ENCODE measurements around the gene GLDN. TPM values are rescaled to one million over a fixed set of nuclear protein-coding genes. Genes with fewer than 3 reads are reported as not detected.

Gene GLDN
- total RNA-seq, 1 donor from 2014 or later = 0.26 TPM

DNA sequence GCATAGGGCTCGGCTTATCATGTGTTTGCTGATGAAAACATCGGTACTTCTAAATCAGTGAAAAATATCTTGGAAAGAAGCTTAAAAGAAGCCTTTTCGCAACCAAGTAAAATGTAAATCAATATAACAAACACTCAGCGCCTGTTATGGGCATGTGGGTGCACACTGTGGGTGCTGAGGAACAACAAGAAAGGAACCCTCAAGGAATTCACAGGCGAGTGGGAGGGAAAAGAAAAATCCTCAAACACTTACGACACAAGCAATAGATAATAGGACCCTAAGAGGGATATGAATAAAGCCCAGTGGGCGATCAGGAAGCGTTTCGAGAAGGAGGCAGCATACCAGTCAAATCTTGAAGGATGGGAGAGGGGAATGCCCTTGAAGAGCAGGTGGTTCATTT lies 21.9 kb downstream of the GLDN start:
- H3K36me3 ChIP-seq (ENCODE audit: control insufficient read depth, insufficient read depth, low read length) = no peaks in the 10 kb centered on the region
- FAIRE-seq (no peak), DNase-seq (ENCODE audit: low read depth) (no peak)
- no peak overlapping the region for H3K4me3 ChIP-seq (ENCODE audit: low read depth, low read length)
- TF ChIP-seq, protein P1, sequence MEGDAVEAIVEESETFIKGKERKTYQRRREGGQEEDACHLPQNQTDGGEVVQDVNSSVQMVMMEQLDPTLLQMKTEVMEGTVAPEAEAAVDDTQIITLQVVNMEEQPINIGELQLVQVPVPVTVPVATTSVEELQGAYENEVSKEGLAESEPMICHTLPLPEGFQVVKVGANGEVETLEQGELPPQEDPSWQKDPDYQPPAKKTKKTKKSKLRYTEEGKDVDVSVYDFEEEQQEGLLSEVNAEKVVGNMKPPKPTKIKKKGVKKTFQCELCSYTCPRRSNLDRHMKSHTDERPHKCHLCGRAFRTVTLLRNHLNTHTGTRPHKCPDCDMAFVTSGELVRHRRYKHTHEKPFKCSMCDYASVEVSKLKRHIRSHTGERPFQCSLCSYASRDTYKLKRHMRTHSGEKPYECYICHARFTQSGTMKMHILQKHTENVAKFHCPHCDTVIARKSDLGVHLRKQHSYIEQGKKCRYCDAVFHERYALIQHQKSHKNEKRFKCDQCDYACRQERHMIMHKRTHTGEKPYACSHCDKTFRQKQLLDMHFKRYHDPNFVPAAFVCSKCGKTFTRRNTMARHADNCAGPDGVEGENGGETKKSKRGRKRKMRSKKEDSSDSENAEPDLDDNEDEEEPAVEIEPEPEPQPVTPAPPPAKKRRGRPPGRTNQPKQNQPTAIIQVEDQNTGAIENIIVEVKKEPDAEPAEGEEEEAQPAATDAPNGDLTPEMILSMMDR (IDR thresholded peaks at IDR 0.05; ENCODE audit: insufficient read depth, low read length, severe bottlenecking) = no peak
- H3K27me3 ChIP-seq (ENCODE audit: control insufficient read depth, insufficient read depth, low read length) = no peaks in the 10 kb centered on the region

DNA sequence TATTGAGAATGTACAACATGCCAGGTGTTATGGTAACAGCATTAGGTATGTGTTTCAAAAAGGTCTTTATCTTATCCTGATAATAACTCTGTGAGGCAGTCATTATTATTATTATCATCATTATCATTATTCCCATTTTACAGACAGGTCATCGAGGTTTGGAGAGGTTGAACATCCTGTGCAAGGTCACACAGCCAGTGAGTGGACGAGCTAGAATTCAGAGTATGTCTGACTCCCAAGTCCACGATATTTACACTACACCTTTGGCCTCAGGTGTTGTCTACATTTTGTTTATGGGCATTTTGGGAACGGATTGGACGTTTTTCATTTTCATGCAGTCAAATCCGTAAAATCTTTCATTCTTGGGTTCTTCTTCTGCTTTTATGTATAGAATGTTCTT lies 24.0 kb downstream of the GLDN start:
- FAIRE-seq (no peak), DNase-seq (ENCODE audit: low read depth) (no peak)
- Histone ChIP-seq H3K36me3 (ENCODE audit: control insufficient read depth, insufficient read depth, low read length) (no peaks in the 10 kb centered on the region), H3K4me3 (ENCODE audit: low read depth, low read length) (no peak overlapping the region), H3K27me3 (ENCODE audit: control insufficient read depth, insufficient read depth, low read length) (no peaks in the 10 kb centered on the region)
- TF ChIP-seq, protein P1 (IDR thresholded peaks at IDR 0.05; ENCODE audit: insufficient read depth, low read length, severe bottlenecking) = no peak

DNA sequence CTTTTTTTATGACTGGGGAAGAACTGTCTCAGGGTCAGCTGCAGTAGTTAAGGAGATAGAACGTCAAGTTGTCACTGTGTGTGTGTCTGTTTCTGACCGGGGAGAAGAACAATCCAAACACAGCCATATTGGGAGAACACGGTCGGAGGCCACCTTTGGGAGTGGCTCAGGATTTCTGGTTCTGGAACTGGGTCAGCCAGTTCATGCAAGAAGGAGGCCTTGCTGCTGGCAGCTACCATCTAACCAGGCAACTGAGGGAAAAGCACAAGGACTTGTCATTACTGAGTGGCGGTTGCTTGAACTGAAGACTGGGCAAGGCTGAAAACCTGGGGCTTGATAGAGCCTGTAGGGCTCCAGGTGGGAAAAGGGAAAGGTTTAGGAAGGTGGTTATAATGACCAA lies 24.6 kb downstream of the GLDN start:
- TF ChIP-seq, protein P1 (IDR thresholded peaks at IDR 0.05; ENCODE audit: insufficient read depth, low read length, severe bottlenecking) = no peak
- H3K36me3 ChIP-seq (ENCODE audit: control insufficient read depth, insufficient read depth, low read length) = no peaks in the 10 kb centered on the region
- no peak for FAIRE-seq
- H3K4me3 ChIP-seq (ENCODE audit: low read depth, low read length) = no peak overlapping the region
- DNase-seq (ENCODE audit: low read depth) = no peak
- H3K27me3 ChIP-seq (ENCODE audit: control insufficient read depth, insufficient read depth, low read length) = no peaks in the 10 kb centered on the region

DNA sequence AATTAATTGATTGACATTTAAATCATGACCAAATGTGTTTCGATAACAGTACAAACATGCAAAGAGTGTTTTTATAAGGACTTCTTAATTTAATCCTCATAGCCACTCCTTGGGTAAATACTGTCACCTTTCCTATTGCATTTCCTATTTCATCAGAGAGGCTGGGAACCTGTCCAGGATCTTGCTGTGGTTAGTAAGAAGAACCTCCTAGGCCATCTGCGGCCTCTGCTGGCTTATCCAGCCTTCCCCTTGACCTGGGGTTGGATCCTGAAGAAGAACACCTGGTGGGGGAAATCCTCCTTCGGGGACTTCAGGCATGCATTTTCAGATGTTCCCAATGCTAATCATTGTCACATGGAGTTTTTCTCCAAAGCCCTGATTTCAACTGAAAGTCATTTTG lies 25.5 kb downstream of the GLDN start:
- Histone ChIP-seq H3K36me3 (ENCODE audit: control insufficient read depth, insufficient read depth, low read length) (no peaks in the 10 kb centered on the region), H3K4me3 (ENCODE audit: low read depth, low read length) (no peak overlapping the region), H3K27me3 (ENCODE audit: control insufficient read depth, insufficient read depth, low read length) (no peaks in the 10 kb centered on the region)
- DNase-seq (ENCODE audit: low read depth) (peak; percentile 89), FAIRE-seq (no peak)
- TF ChIP-seq, protein P1 (IDR thresholded peaks at IDR 0.05; ENCODE audit: insufficient read depth, low read length, severe bottlenecking) = peak; percentile 13

DNA sequence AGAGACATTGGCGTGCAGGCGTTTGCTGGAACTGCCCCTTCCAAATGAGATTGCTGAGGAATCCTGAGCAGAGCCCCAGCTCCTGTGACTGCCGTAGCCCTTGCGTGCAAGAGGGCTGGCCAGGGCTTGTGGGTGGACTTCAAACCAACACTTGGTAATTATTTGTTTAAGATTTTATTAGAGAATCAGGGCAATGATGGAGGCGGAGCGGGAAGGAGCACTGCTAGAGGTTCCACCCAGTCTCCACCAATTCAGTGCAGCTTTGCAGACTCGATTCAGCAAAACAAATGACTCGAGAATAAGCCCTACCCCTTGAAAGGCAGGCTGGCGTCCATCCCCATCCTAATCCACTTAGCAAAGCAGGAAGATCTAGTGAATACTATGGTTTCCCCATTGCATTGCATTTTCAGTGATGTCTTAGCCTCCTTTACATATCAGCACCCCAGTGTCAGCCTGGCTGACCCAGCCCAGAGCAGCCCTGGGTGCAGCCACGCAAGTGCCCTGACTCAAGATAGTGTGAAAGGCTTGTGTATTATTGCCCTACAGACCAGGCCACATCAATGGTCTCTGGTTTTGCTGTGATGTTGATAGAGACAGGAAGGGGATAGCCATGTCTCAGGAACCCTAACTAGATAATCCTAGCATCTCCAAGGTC lies 26.0 kb downstream of the GLDN start:
- DNase-seq (ENCODE audit: low read depth) (no peak), FAIRE-seq (peak; percentile 75)
- no peaks in the 10 kb centered on the region for H3K36me3 ChIP-seq (ENCODE audit: control insufficient read depth, insufficient read depth, low read length)
- H3K4me3 ChIP-seq (ENCODE audit: low read depth, low read length) = no peak overlapping the region
- TF ChIP-seq, protein P1 (IDR thresholded peaks at IDR 0.05; ENCODE audit: insufficient read depth, low read length, severe bottlenecking) = no peak
- no peaks in the 10 kb centered on the region for H3K27me3 ChIP-seq (ENCODE audit: control insufficient read depth, insufficient read depth, low read length)

DNA sequence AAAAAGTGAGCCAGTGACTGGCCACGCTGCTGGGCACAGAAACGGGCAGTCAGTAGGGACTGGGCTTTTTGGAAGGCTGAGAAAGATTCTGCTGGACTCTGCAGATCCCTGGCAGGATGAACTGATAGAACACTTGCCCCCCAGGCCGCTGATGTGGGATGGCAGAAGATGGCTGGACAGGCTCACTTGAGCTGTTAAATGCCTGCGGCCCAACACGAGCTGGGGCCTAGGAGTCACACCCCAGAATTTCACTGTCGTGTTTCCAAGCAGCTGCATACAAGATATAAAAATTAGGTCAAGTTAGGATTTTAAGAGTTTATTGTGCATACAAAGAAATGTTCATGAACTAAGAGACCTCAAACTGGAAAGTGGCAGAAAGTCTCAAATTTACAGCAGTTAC lies 26.9 kb downstream of the GLDN start:
- no peak for FAIRE-seq
- TF ChIP-seq, protein P1 (IDR thresholded peaks at IDR 0.05; ENCODE audit: insufficient read depth, low read length, severe bottlenecking) = no peak
- H3K27me3 ChIP-seq (ENCODE audit: control insufficient read depth, insufficient read depth, low read length) = no peaks in the 10 kb centered on the region
- no peaks in the 10 kb centered on the region for H3K36me3 ChIP-seq (ENCODE audit: control insufficient read depth, insufficient read depth, low read length)
- DNase-seq (ENCODE audit: low read depth) = no peak
- no peak overlapping the region for H3K4me3 ChIP-seq (ENCODE audit: low read depth, low read length)

All from bronchial epithelial cell (primary cell).